ENCODE data around the gene GCGR.

GCGR gene

GRCh38 chr17:81858967-81859905 is 55.3 kb downstream of the GCGR start:
- Histone ChIP-seq H3K27me3 (ENCODE audit: insufficient read depth, low read length) (no peaks in the 10 kb centered on the region), H3K36me3 (ENCODE audit: insufficient read depth, low read length) (peaks cover 62% of the 10 kb centered on the region), H3K4me3 (ENCODE audit: low read length) (peak overlapping the region; percentile 89), H3K4me1 (ENCODE audit: insufficient read depth, low read length) (0 out of 2 replicates have a peak, but pooled peaks cover 5% of the 10 kb centered on the region), H3K9me3 (ENCODE audit: insufficient read depth, low read depth, low read length) (no peaks in the 10 kb centered on the region), H3K9ac (ENCODE audit: low read depth, low read length) (peak overlapping the region; percentile 88), H3K27ac (ENCODE audit: low read depth, low read length) (no peak overlapping the region; the same call in 1 of the 2 replicates)
- WGBS = 78% methylated on average over 23 of the region's 23 CpGs

GRCh38 chr17:81859906-81860755 is 56.2 kb downstream of the GCGR start, which contains the start of gene P4HB:
Gene P4HB, minus strand, starts transcription at chr17:81860535. Its CDS starts 64 bp downstream, at chr17:81860471.
- Histone ChIP-seq H3K4me1 (ENCODE audit: insufficient read depth, low read length) (0 out of 2 replicates have a peak, but pooled peaks cover 5% of the 10 kb centered on the region), H3K9ac (ENCODE audit: low read depth, low read length) (peak within 1 kb of the TSS; percentile 91), H3K4me3 (ENCODE audit: low read length) (peak within 1 kb of the TSS; percentile 89), H3K36me3 (ENCODE audit: insufficient read depth, low read length) (peaks cover 58% of the 10 kb centered on the region), H3K9me3 (ENCODE audit: insufficient read depth, low read depth, low read length) (no peaks in the 10 kb centered on the region), H3K27me3 (ENCODE audit: insufficient read depth, low read length) (no peaks in the 10 kb centered on the region), H3K27ac (ENCODE audit: low read depth, low read length) (peak within 1 kb of the TSS; percentile 91)
- under 1% methylated on average over 95 of the region's 95 CpGs for WGBS

- H3K4me1 ChIP-seq (ENCODE audit: insufficient read depth, low read length) = 0 out of 2 replicates have a peak, but pooled peaks cover 5% of the 10 kb centered on the region
- no peaks in the 10 kb centered on the region for H3K27me3 ChIP-seq (ENCODE audit: insufficient read depth, low read length)
- H3K27ac ChIP-seq (ENCODE audit: low read depth, low read length) = peak overlapping the region; percentile 82
- peak overlapping the region; percentile 91 for H3K9ac ChIP-seq (ENCODE audit: low read depth, low read length)
- peaks cover 58% of the 10 kb centered on the region for H3K36me3 ChIP-seq (ENCODE audit: insufficient read depth, low read length)
- peak overlapping the region; percentile 89 for H3K4me3 ChIP-seq (ENCODE audit: low read length)
- WGBS = under 1% methylated on average over 74 of the region's 74 CpGs
- H3K9me3 ChIP-seq (ENCODE audit: insufficient read depth, low read depth, low read length) = no peaks in the 10 kb centered on the region
Measured at GRCh38 chr17:81860756-81861568, 57.0 kb downstream of the GCGR start.

GRCh38 chr17:81863123-81863675 is 59.2 kb downstream of the GCGR start:
- Histone ChIP-seq H3K36me3 (ENCODE audit: insufficient read depth, low read length) (peaks cover 49% of the 10 kb centered on the region), H3K9me3 (ENCODE audit: insufficient read depth, low read depth, low read length) (no peaks in the 10 kb centered on the region), H3K27ac (ENCODE audit: low read depth, low read length) (no peak overlapping the region), H3K4me1 (ENCODE audit: insufficient read depth, low read length) (peaks cover 18% of the 10 kb centered on the region; the same call in 1 of the 2 replicates), H3K4me3 (ENCODE audit: low read length) (no peak overlapping the region), H3K9ac (ENCODE audit: low read depth, low read length) (no peak overlapping the region), H3K27me3 (ENCODE audit: insufficient read depth, low read length) (no peaks in the 10 kb centered on the region)
- 96% methylated on average over 6 of the region's 6 CpGs for WGBS

Measured in HUES64 (cell line).